ENCODE results near the gene SEMA4G. TPM values are rescaled to one million over a fixed set of nuclear protein-coding genes. Genes with fewer than 3 reads are reported as not detected.

The SEMA4G gene
- total and polyA plus RNA-seq, 2 of the 8 experiments (the other 6 are each of a cell fraction or from before 2014, with no cell fraction given): 7.1 to 18.2 TPM

GRCh38 chr10:101006593-101007098 is 37.3 kb downstream of the SEMA4G start:
- Histone ChIP-seq H2BK120ac (replicated peaks; ENCODE audit: low read depth, low read length) (no peak overlapping the region), H4K8ac (ENCODE audit: extremely low read depth, insufficient read depth, low read length) (no peak overlapping the region; the same call in 1 of the 2 replicates), H3K79me2 (ENCODE audit: control insufficient read depth in 1 of 2, insufficient read depth in 2 of 2, low read length in 2 of 2) (peaks cover 0 to 12% of the 10 kb centered on the region in 2 experiments; a peak in 1 of 4 replicates), H3K27me3 (replicated peaks in 1 of 4; ENCODE audit: control insufficient read depth in 3 of 4, extremely low read depth in 1 of 4, insufficient read depth in 3 of 4, low read length in 3 of 4) (no peaks in the 10 kb centered on the region), H3K23ac (ENCODE audit: insufficient read length) (no peak overlapping the region), H3K4me3 (ENCODE audit: extremely low read depth in 1 of 4, insufficient read depth in 2 of 4, low read depth in 3 of 4, low read length in 4 of 4) (no peak overlapping the region), H3K4ac (replicated peaks; ENCODE audit: insufficient read length, low read depth, low read length) (no peak overlapping the region), H4K91ac (replicated peaks; ENCODE audit: insufficient read length, low read length) (no peak overlapping the region), H3K27ac (ENCODE audit: low read depth, low read length) (no peak overlapping the region), H3K4me1 (replicated peaks in 1 of 4; ENCODE audit: control insufficient read depth in 3 of 4, insufficient read depth in 4 of 4, low read length in 3 of 4) (peaks cover 0 to 6% (median 4%) of the 10 kb centered on the region in 4 experiments; a peak in 6 of 7 replicates), H2BK12ac (ENCODE audit: low read depth, low read length) (no peak overlapping the region), H2AFZ (ENCODE audit: low read length) (no peak overlapping the region), H3K9ac (replicated peaks in 1 of 4; ENCODE audit: extremely low read depth in 1 of 4, low read depth in 3 of 4, low read length in 3 of 4) (no peak overlapping the region), H2BK20ac (ENCODE audit: low read length) (no peak overlapping the region), H3K14ac (ENCODE audit: insufficient read length) (no peak overlapping the region), H3K23me2 (ENCODE audit: low read depth, low read length) (no peaks in the 10 kb centered on the region), H3K4me2 (ENCODE audit: insufficient read depth in 1 of 2, low read depth in 2 of 2, low read length in 2 of 2) (no peak overlapping the region), H3K36me3 (ENCODE audit: control insufficient read depth in 2 of 4, insufficient read depth in 4 of 4, low read length in 3 of 4) (peaks cover 11 to 47% (median 31%) of the 10 kb centered on the region in 4 experiments; a peak in 7 of 8 replicates), H3K56ac (replicated peaks; ENCODE audit: insufficient read length, low read depth, low read length) (no peak overlapping the region), H3K79me1 (ENCODE audit: low read depth, low read length) (peaks cover 6% of the 10 kb centered on the region; the same call in 1 of the 2 replicates), H2BK5ac (ENCODE audit: low read depth, low read length) (no peak overlapping the region), H4K5ac (ENCODE audit: insufficient read length, low read depth, low read length) (no peak overlapping the region), H4K20me1 (replicated peaks in 1 of 2; ENCODE audit: control insufficient read depth in 1 of 2, insufficient read depth in 2 of 2, low read length in 2 of 2) (peaks cover 2 to 19% of the 10 kb centered on the region in 2 experiments), H3K18ac (ENCODE audit: extremely low read depth, low read length) (no peak overlapping the region), H3K9me3 (ENCODE audit: insufficient read depth in 2 of 2, low read depth in 1 of 2, low read length in 1 of 2) (no peaks in the 10 kb centered on the region), H2BK15ac (ENCODE audit: low read length) (no peak overlapping the region), H2AK5ac (ENCODE audit: low read depth, low read length) (no peak overlapping the region)
- no peak for FAIRE-seq
- no peak for DNase-seq (ENCODE audit: low read depth in 1 of 2, low spot score in 2 of 2)
- ChIA-PET CTCF (ENCODE audit: partially characterized antibody) (interaction anchor here (1.2 to 26.8 kb wide), 5 partner anchors 10 to 40 kb away, joined by 5 to 464 read pairs (median 12); partner anchors contain the start of genes LZTS2, MRPL43, PDZD7 and SFXN3), POLR2A (ENCODE audit: partially characterized antibody) (interaction anchor here (0.9 to 7.5 kb wide), 8 partner anchors 8 to 37 kb away, joined by 3 to 143 read pairs (median 3); partner anchors contain the start of genes LZTS2, MRPL43 and TWNK)
- WGBS, 2 experiments (ENCODE audit: extremely low coverage in 1 of 2, insufficient coverage in 1 of 2, insufficient read length in 1 of 2, insufficient replicate concordance in 2 of 2, low coverage in 1 of 2, low lambda C conversion rate in 2 of 2, missing lambda C conversion rate in 1 of 2): 94% methylated on average over 33 of the region's 33 CpGs; no CpG with 5 or more reads in 1 of the 2 experiments
- TF ChIP-seq, protein P1, sequence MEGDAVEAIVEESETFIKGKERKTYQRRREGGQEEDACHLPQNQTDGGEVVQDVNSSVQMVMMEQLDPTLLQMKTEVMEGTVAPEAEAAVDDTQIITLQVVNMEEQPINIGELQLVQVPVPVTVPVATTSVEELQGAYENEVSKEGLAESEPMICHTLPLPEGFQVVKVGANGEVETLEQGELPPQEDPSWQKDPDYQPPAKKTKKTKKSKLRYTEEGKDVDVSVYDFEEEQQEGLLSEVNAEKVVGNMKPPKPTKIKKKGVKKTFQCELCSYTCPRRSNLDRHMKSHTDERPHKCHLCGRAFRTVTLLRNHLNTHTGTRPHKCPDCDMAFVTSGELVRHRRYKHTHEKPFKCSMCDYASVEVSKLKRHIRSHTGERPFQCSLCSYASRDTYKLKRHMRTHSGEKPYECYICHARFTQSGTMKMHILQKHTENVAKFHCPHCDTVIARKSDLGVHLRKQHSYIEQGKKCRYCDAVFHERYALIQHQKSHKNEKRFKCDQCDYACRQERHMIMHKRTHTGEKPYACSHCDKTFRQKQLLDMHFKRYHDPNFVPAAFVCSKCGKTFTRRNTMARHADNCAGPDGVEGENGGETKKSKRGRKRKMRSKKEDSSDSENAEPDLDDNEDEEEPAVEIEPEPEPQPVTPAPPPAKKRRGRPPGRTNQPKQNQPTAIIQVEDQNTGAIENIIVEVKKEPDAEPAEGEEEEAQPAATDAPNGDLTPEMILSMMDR (IDR thresholded peaks at IDR 0.05; ENCODE audit: control extremely low read depth in 1 of 3, insufficient read depth in 1 of 3, low read depth in 1 of 3, low read length in 3 of 3): no peak
- TF ChIP-seq HDAC2 (IDR thresholded peaks at IDR 0.05; ENCODE audit: borderline replicate concordance in 1 of 2, low read depth in 2 of 2, low read length in 2 of 2) (no peak), SP2 (IDR thresholded peaks at IDR 0.05; ENCODE audit: low read length) (no peak), E2F6 (IDR thresholded peaks at IDR 0.05) (no peak), TCF12 (IDR thresholded peaks at IDR 0.05; ENCODE audit: low read depth, low read length) (no peak), SIN3A (conservative IDR thresholded peaks at IDR 0.05 in 1 of 2, IDR thresholded peaks at IDR 0.05 in 1 of 2; ENCODE audit: low read depth in 1 of 2, low read length in 2 of 2) (no peak), MAFK (IDR thresholded peaks at IDR 0.05; ENCODE audit: low read depth, low read length) (no peak), TEAD4 (IDR thresholded peaks at IDR 0.05; ENCODE audit: low read depth, low read length) (no peak), CHD2 (IDR thresholded peaks at IDR 0.05; ENCODE audit: low read length) (no peak)

Measured in H1 (cell line).